H54 (cell line): ENCODE measurements around the gene SLC7A11.
"Not testable (repeated sequence)": the region's sequence is repeated elsewhere in the genome, so short reads cannot be mapped to it uniquely, and the experiment has no call there.

Experiments
- DNase-seq: peaks from one replicate; pipeline ENCODE4 v3.0.0; 2011; ENCODE audit warnings: low spot score, mixed read lengths; ENCODE audit not compliant: insufficient read length
- FAIRE-seq: peaks from 3 replicates; lab custom pipeline; 2011; peaks lifted over from hg19 to GRCh38; lab: Jason Lieb, UNC
- POLR2A ChIP-seq: IDR thresholded peaks from 2 replicates; pipeline ENCODE4 v1.6.1; 2011; ENCODE audit warnings: low read depth, mild to moderate bottlenecking, low read length

The SLC7A11 gene

DNA sequence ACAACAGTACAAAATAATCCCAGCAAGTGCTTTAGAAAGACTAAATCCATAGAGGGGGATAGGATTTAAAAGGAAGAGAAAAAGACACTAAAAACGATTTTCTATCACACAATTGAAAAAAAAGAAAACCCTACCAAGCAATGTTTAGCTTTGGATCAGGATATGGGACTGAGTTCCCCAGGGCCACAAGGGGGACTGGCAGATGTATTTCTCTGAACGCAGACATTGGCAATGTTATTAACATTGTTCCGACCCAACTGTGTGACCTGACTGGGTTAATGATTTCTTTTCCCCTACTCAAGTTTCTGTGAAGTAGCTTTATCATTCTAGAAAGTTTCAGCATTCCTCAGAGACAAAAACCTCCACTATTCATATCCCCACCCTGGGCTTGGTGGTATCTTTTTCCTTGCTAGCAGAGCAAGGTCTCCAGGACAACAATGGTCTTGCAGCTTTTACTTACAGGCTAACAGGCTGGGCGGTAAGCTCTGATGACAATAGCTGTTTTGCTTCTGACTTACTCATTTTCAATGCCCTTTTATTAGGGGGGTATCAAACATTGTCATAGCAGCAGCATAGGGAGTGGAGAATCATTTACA lies 25.8 kb downstream of the SLC7A11 start:
- FAIRE-seq, result no peak
- DNase-seq, result no peak
- no peak for TF ChIP-seq POLR2A

DNA sequence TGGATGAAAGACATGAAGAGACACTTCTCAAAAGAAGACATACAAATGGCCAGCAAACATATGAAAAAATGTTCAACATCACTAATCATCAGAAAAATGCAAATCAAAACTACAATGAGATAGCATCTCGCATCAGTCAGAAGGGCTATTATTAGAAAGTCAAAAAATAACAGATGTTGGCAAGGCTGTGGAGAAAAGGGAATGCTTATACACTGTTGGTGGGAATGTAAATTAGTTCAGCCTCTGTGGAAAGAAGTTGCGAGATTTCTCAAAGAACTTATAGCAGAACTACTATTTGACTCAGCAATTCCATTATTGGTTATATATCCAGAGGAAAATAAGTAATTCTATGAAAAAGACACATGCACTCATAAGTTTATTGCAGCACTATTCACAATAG lies 31.6 kb downstream of the SLC7A11 start:
- FAIRE-seq, DNase-seq: not testable (repeated sequence)

DNA sequence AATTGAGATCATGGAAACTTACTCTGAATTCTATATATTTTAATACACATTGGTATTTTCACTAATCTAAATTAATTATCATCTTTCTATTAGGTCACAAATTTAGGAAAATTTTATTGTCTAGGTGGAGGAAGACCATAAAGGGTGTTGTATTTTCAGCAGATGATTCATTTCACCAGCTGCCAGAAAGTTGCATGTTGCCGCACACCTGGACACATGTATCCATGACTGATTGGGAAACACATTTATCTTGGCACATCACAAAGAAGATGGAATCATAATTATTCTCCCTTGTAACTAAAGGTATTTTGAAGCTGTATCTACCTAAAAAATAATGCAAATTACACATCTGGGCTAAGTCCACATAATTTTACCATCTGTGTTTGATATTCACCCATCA lies 33.1 kb downstream of the SLC7A11 start:
- no peak for FAIRE-seq
- DNase-seq, result no peak
- TF ChIP-seq POLR2A, result no peak

DNA sequence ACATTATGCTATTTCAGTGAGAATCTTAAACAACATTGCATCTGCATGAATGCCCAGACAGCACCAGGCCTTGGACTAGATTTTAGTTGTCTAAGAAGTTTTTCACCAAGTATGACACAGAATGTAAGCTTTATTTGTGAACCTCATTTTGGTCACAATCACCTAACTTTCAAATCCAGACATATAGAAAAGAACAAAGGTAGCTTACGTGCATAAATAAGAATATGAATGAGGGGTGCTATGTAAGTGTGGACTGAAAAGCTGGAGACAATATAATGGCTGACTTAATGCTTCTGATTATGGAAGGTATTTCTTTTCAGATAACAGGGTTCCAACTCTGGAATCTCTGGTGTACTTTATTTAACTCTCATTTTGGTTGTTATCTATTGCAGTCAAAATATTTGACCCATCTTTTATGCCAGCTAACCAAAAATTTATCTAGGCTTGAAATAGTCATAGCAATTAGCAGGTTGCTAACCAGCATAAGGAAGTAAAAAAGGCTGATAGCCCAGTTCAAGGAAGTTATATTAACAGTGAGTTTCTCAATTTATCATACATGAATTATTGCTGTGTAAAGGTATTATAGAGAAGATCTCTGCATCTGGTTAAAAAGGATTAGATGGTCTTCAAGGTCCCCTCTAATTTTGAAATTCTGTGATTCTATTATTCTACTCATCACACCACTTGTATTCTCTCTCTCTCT lies 36.5 kb downstream of the SLC7A11 start:
- FAIRE-seq, result no peak
- TF ChIP-seq POLR2A, result no peak
- no peak for DNase-seq

DNA sequence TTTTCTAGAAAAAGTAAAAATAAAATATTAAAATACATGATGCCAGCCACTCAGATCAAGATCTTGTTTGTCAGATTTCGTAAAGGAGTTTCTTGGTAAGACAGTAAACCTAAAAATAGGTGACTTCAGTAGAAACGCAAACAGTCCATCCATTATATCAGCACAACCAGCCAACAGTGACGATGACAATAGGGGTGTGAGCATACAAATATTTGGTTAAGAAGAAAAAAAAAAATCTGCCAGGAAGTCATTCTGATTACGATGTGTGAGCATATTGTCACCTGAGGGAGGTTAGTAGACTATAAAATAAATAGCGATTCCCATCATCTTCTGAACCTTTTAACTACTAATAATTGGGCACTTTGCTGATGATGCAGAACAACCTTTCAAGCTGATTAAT lies 37.6 kb downstream of the SLC7A11 start:
- FAIRE-seq (no peak), DNase-seq (no peak)
- no peak for TF ChIP-seq POLR2A

DNA sequence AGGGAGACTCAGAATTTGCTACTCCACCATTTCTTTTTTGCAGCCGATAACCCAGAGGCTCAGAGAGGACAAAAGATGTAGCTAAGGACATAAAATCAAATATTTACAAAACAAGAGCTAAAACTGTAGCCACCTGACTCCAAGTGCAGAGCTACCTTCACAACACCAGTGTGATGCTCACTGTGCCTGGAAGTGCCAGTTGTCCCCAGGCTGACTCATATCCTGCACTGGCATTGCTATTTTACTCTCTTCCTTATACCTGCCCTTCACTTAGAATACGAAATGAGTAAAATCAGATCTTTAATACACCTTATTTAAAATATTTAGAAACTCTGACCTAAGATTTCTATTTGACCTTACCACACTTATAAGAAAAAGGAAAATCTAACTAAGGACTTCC lies 39.5 kb downstream of the SLC7A11 start:
- no peak for TF ChIP-seq POLR2A
- DNase-seq, result no peak
- no peak for FAIRE-seq

DNA sequence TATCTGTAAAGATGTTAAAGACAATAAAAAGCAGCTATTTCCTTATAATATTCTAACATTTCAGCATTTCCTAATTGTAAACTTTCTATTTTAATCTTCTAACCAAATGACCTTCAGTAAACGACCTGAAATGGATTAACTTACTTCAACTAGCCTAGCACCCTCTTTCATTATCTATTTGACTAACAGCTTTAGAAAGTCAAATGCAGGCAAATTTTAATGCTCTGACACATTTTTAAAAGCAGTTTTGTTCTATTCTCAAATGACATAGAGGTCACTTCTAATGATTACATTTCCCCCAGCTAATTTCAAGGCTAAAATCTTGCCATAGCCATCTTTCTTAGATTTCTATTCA lies 41.9 kb downstream of the SLC7A11 start:
- no peak for TF ChIP-seq POLR2A
- no peak for FAIRE-seq
- DNase-seq, result no peak

DNA sequence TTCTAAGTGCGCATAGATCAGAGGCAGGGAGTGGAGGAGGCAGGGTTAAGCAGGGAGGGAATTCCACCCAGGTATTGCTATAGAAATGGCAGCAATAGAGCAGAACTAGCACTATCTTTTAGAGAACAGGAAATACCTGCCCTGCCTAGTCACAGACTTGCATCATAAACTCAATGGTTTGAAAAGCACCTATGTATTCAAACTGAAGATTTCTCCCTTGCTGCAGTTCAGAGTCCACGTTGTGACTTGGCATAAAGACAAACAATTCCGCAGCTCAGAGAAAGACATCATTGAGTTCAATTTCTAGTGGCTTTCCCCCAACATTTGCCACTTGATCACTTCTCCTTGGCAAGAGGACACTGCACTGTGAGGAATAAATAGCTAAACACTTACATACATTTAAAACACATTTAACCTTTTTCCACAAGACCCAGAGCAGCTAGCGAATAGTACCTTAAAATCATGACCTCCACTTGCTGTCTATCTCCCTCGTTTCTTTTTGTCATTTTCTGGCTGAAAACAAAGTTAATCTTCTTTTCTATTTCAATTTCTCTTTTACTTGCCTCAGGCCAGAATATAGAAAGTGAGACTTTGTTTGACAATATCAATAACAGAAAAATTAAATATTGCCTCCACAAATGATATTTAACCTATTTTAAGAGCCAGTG lies 42.4 kb downstream of the SLC7A11 start:
- no peak for TF ChIP-seq POLR2A
- DNase-seq, result no peak
- FAIRE-seq, result no peak

DNA sequence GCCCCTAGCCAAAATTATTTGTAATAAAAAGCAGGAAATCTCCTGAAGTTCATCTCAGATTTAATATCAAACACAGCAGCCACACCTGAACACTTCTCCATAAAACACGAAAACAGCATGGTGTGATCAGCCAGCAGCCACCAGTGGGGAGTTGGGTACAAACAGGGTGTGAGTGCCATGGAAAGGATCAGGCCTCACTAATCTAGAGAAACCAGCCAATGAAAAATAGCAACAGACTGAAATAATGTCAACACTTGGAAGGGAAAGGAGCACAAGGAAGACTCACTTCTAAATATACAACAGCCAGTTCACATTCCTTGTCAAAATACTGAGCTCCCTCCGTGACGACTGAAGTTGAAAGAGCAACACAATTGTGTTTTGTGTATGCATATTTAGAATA lies 46.0 kb downstream of the SLC7A11 start:
- DNase-seq, result no peak
- no peak for FAIRE-seq
- TF ChIP-seq POLR2A, result no peak

DNA sequence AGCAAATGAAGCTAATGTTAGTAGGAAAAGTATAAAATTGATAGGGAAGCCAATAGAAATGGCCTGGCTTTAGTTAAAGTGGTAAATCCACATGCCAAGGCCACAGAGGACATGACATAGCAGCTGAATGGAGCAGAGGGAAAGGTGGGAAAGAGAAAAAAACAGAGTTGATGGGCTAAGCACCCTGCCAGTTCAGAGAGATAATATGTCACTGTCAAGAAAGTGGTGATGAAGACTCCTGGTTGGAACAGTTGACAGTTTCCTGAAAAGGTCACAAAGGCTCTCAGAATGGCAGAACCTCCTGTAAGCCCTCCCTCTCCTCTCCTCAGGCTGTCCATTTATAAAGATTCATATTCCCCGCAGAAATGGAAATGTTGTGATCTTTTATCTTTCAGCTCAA lies 48.2 kb downstream of the SLC7A11 start:
- FAIRE-seq (no peak), DNase-seq (no peak)

DNA sequence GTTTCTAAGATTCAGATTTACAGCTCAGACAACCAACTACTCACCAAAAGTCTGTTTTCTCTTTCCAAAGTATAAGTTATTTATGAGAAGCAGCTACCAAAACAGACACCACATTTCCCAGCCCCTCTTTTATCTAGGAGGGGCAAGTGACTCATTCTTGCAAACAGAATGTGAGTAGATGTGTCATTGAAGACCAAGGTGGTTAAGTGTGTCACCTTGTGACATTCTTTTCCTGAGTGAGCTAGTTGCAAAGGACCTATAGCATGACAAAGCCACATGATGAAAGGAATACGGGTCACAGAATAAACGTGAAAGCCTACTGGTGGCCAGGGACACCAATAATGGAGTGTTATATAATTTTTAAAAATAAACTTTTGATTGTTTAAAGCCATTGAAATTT lies 50.0 kb downstream of the SLC7A11 start:
- TF ChIP-seq POLR2A, result no peak
- FAIRE-seq, result no peak
- peak; percentile 6 for DNase-seq

More for the DNA sequence above, 48.2 kb downstream of the SLC7A11 start:
- TF ChIP-seq POLR2A, result no peak

DNA sequence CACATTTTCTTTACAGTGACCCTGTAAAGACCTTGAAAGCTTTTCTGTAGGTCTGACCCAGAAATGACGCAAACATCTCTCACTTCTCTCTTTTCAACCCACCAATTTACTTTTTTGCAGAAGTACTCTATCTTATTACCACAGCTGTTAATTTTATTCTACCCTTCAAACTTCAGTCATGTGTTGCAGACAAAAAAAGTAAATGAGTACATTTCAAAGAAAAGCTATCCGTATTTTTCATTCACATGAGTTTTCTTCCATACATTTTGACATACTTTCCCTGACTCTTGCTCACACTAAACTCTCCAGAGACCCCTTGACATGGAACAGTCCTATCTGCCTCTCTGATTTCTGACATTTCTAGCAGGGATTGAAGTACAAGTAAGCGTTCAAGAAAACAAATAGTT lies 51.7 kb downstream of the SLC7A11 start:
- DNase-seq, result no peak
- no peak for TF ChIP-seq POLR2A
- no peak for FAIRE-seq

DNA sequence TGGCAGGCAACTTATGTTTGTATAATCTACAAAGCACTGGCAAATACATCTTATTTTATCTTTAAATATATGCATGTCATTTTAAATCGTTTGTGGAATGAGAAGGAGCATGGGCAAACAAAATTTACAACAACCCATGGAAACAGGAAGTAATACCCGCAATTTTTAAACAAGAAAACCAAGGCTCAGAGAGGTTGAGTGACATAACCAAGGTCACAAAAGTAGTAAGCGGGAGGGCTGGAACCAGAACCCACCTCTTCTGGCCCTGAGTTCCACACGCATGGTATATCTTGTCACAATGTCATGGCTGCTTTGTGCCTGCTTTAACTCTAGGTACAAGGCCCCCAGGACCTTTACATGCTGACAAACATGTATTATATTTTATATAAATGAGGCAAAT lies 52.9 kb downstream of the SLC7A11 start:
- no peak for TF ChIP-seq POLR2A
- FAIRE-seq, result no peak
- no peak for DNase-seq

DNA sequence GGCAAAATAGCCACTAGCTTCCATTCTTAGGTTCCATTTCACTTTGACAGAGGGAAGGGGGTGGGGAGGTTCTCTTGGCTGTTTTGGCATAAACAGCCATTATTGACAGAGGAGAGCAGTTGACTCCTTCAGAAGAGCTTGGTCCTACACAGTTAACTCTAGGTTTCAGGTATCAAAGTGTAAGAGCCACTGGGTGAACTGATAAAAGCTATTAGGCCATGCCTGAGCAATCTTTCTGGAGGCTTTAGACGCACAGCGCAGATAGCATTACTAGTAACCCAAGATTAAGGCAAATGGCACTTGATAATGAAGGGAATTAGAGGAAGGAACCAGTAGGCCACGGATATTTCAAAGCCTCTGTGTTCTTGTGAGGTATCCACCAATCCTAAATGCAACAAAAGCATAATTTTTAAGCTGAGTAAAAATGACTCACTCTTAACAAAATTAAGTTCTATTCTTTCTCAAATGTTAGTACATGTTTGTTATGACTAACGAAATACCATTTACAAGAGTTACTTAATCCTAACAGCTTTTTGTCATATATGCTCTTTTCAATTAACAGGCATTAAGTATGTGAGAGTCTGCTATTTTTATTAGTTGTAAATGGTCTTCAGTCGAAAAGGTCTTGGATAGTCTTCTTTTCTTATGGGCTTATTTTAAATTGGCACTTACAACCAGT lies 53.6 kb downstream of the SLC7A11 start:
- TF ChIP-seq POLR2A, result no peak
- DNase-seq, result no peak
- no peak for FAIRE-seq
